Ascending aorta (tissue), 2 donors: ENCODE measurements around the gene MYMK. TPM values are rescaled to one million over a fixed set of nuclear protein-coding genes. Genes with fewer than 3 reads are reported as not detected.

Experiments
- DNase-seq, 2 donors: peaks; one replicate each; pipeline ENCODE4 v3.0.0-alpha.2; 2019; ENCODE audit warnings: low spot score in 2 of 2
- H3K27ac ChIP-seq, 2 donors: fragments of 200-600 bp; sonication (generic); one replicate each; pipeline ENCODE4 v1.5.1; 2016 to 2017; ENCODE audit warnings: mild to moderate bottlenecking in 1 of 2
- H3K27me3 ChIP-seq: fragments of 200-600 bp; sonication (generic); one replicate; pipeline ENCODE4 v1.5.1; 2017
- H3K36me3 ChIP-seq, 2 donors: fragments of 200-600 bp; sonication (generic); one replicate each; pipeline ENCODE4 v1.5.1; 2016
- H3K4me1 ChIP-seq, 2 donors: fragments of 200-600 bp; sonication (generic); one replicate each; pipeline ENCODE4 v1.5.1; 2016 to 2017; ENCODE audit warnings: mild to moderate bottlenecking in 1 of 2
- H3K4me3 ChIP-seq, 2 donors: fragments of 200-600 bp; sonication (generic); one replicate each; pipeline ENCODE4 v1.5.1; 2016 to 2017; ENCODE audit warnings: mild to moderate bottlenecking in 1 of 2
- H3K9me3 ChIP-seq, 2 donors: fragments of 200-600 bp; sonication (generic); one replicate each; pipeline ENCODE4 v1.5.1; 2016
- intact Hi-C: fragments of 100-400 bp; cut with DNase I; formaldehyde crosslinking; loops from one replicate; pipeline ENCODE4 v1.15.1; 2023
- total RNA-seq: library from RNA; depleted of rRNA; stranded (reverse); fragments of >200 nt; gene quantifications from one replicate; pipeline ENCODE4 v1.1.0, GENCODE V29; 2016
- TF ChIP-seq, protein P1 (sequence below), 3 experiments: fragments of 200-600 bp in 2 of 3; fragments of 450-650 bp in 1 of 3; sonication (generic) in 2 of 3; IDR thresholded peaks; one replicate each; pipeline ENCODE4 v1.5.1; 2016 to 2019; ENCODE audit warnings: antibody characterized with exemption in 3 of 3, mild to moderate bottlenecking in 1 of 3, moderate library complexity in 1 of 3

Gene MYMK
- total RNA-seq, 1 donor from 2014 or later = not detected

DNA sequence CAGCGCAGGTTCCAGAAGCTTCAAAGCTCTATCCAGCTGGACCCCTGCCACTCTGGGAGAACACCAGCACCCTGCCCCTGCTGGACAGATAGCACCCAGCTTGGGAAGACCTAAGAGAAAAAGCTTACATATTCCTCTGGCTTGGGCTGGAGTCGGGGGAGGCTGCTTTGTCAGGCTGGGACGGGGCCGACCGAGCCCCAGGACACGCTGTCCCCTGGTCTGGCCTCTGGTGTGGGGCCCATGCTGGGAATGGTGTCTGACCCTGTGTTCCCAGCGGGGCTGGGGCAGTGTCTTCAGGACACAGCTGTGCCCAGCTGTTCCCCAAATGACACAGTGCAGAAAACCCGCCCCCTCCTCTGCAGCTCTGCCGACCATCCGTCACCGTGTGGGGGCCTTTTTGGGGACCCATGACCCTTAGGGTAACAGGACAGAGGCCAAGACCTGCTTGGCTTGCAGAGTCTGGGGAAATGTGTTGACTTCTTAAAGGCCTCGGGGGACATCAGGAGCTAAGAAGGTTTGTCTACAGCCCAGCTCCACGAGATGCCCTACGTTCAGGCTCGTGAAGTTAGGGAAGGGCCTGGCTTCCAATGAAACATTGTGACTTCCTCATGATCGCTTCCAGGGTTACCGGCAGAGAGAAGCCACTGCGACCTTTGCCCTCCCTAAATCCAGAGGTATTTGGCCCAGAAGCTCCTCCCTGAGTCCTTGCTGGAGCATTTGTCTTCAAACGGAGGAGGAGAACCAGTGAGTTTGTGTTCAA is 25.4 kb downstream of the MYMK start:
- no peaks in the 10 kb centered on the region for H3K36me3 ChIP-seq
- no peak overlapping the region for H3K4me3 ChIP-seq
- TF ChIP-seq, protein P1, sequence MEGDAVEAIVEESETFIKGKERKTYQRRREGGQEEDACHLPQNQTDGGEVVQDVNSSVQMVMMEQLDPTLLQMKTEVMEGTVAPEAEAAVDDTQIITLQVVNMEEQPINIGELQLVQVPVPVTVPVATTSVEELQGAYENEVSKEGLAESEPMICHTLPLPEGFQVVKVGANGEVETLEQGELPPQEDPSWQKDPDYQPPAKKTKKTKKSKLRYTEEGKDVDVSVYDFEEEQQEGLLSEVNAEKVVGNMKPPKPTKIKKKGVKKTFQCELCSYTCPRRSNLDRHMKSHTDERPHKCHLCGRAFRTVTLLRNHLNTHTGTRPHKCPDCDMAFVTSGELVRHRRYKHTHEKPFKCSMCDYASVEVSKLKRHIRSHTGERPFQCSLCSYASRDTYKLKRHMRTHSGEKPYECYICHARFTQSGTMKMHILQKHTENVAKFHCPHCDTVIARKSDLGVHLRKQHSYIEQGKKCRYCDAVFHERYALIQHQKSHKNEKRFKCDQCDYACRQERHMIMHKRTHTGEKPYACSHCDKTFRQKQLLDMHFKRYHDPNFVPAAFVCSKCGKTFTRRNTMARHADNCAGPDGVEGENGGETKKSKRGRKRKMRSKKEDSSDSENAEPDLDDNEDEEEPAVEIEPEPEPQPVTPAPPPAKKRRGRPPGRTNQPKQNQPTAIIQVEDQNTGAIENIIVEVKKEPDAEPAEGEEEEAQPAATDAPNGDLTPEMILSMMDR (IDR thresholded peaks at IDR 0.05) = no peak
- no peak overlapping the region for H3K27ac ChIP-seq
- intact Hi-C loops = no loop called here
- no peak for DNase-seq
- peaks cover 12 to 20% of the 10 kb centered on the region in 2 donors for H3K9me3 ChIP-seq
- H3K27me3 ChIP-seq = no peaks in the 10 kb centered on the region
- H3K4me1 ChIP-seq = no peaks in the 10 kb centered on the region

GRCh38 chr9:133496861-133497842 is 27.6 kb downstream of the MYMK start:
- Histone ChIP-seq H3K4me3 (no peak overlapping the region), H3K9me3 (peaks cover 8 to 9% of the 10 kb centered on the region in 2 donors), H3K27me3 (no peaks in the 10 kb centered on the region), H3K27ac (no peak overlapping the region), H3K36me3 (no peaks in the 10 kb centered on the region), H3K4me1 (peaks cover 3 to 8% of the 10 kb centered on the region in 2 donors)
- TF ChIP-seq, protein P1 (IDR thresholded peaks at IDR 0.05) = no peak
- intact Hi-C loops = no loop called here
- DNase-seq = no peak

- intact Hi-C loops = no loop called here
- Histone ChIP-seq H3K36me3 (no peaks in the 10 kb centered on the region), H3K4me3 (no peak overlapping the region), H3K4me1 (peaks cover 10 to 15% of the 10 kb centered on the region in 2 donors), H3K27ac (no peak overlapping the region), H3K9me3 (no peaks in the 10 kb centered on the region), H3K27me3 (no peaks in the 10 kb centered on the region)
- TF ChIP-seq, protein P1 (IDR thresholded peaks at IDR 0.05) = no peak
- DNase-seq = no peak
Measured at GRCh38 chr9:133495327-133496293, 29.1 kb downstream of the MYMK start.

DNA sequence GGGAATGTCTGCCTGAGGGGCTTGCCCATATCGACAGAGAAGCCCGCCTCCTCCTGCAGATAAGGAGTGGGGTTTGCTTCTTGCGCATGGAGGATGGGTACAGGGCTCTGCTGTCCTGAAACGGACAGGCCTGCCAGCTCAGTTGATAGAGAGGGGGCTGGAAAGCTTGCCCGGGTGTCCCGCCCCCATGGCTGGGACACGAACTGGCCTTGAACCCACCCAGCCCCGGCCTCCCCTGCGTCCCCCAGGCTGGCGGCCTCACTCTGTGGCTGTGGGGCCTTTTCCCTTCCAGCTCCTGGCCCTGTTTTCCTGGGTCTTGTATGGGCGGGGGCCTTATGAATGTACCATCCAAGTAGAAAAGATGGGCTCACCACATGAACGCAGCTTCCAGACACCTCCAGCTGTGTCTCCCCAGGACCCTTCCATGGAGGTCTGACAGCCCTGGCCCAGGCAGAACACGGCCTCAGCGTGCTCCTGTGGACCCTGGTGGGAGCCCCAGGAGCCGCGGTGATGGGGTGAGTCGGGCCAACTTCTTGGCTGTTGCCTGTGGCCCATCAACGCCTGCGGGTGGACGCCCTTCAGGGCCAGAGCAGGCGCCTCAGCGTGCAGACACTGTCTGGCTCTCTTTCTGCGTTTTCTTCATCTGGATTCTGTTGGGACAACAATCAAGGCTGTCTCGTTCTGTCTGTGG is 30.0 kb downstream of the MYMK start:
- H3K4me3 ChIP-seq = no peak overlapping the region
- no peaks in the 10 kb centered on the region for H3K36me3 ChIP-seq
- no peak for DNase-seq
- no peaks in the 10 kb centered on the region for H3K27me3 ChIP-seq
- no peak overlapping the region for H3K27ac ChIP-seq
- TF ChIP-seq, protein P1 (IDR thresholded peaks at IDR 0.05) = no peak
- intact Hi-C loops = no loop called here
- no peaks in the 10 kb centered on the region for H3K9me3 ChIP-seq
- peaks cover 10 to 15% of the 10 kb centered on the region in 2 donors for H3K4me1 ChIP-seq
